Stomach smooth muscle (tissue), 2 donors: ENCODE data around the gene GUCY1A2.
"Not testable (repeated sequence)": the region's sequence is repeated elsewhere in the genome, so short reads cannot be mapped to it uniquely, and the experiment has no call there.

Experiments used
- H3K27ac ChIP-seq: one replicate; pipeline ENCODE4 v1.7.0; 2013; ENCODE audit warnings: mild to moderate bottlenecking, low read length, inconsistent platforms
- H3K27me3 ChIP-seq, 2 donors: one replicate each; pipeline ENCODE4 v1.7.0; 2013; ENCODE audit warnings: low read length in 2 of 2; ENCODE audit not compliant: insufficient read depth in 2 of 2, control insufficient read depth in 1 of 2
- H3K36me3 ChIP-seq, 2 donors: one replicate each; pipeline ENCODE4 v1.7.0; 2013; ENCODE audit warnings: low read length in 2 of 2; ENCODE audit not compliant: control insufficient read depth in 2 of 2, insufficient read depth in 2 of 2
- H3K4me1 ChIP-seq: one replicate; pipeline ENCODE4 v1.7.0; 2013; ENCODE audit warnings: low read length; ENCODE audit not compliant: control insufficient read depth, insufficient read depth
- H3K4me3 ChIP-seq, 2 donors: one replicate each; pipeline ENCODE4 v1.7.0; 2013; ENCODE audit warnings: low read length in 2 of 2
- H3K9ac ChIP-seq, 2 donors: one replicate each; pipeline ENCODE4 v1.7.0; 2013; ENCODE audit warnings: low read length in 2 of 2, mild to moderate bottlenecking in 1 of 2
- H3K9me3 ChIP-seq, 2 donors: one replicate each; pipeline ENCODE4 v1.7.0; 2013; ENCODE audit warnings: low read length in 2 of 2; ENCODE audit not compliant: control insufficient read depth in 2 of 2
- donor health status: healthy.
- donor health status: Pancreatic carcinoma.

GUCY1A2 gene

GRCh38 chr11:106939157-106939556 is 79.1 kb downstream of the GUCY1A2 start:
- no peak overlapping the region for H3K27ac ChIP-seq
- no peaks in the 10 kb centered on the region for H3K4me1 ChIP-seq
- no peak overlapping the region for H3K4me3 ChIP-seq
- no peak overlapping the region for H3K9ac ChIP-seq
- no peaks in the 10 kb centered on the region for H3K27me3 ChIP-seq
- H3K9me3 ChIP-seq, result no peaks in the 10 kb centered on the region
- no peaks in the 10 kb centered on the region for H3K36me3 ChIP-seq

GRCh38 chr11:106937111-106937510 is 81.2 kb downstream of the GUCY1A2 start:
- no peaks in the 10 kb centered on the region for H3K4me1 ChIP-seq
- no peaks in the 10 kb centered on the region for H3K9me3 ChIP-seq
- H3K27ac ChIP-seq, result no peak overlapping the region
- no peak overlapping the region for H3K4me3 ChIP-seq
- no peaks in the 10 kb centered on the region for H3K27me3 ChIP-seq
- H3K36me3 ChIP-seq, result no peaks in the 10 kb centered on the region
- no peak overlapping the region for H3K9ac ChIP-seq

GRCh38 chr11:106925245-106925644 is 93.0 kb downstream of the GUCY1A2 start:
- no peak overlapping the region for H3K4me3 ChIP-seq
- no peaks in the 10 kb centered on the region for H3K36me3 ChIP-seq
- H3K9ac ChIP-seq, result no peak overlapping the region
- H3K27me3 ChIP-seq, result no peaks in the 10 kb centered on the region
- no peaks in the 10 kb centered on the region for H3K4me1 ChIP-seq
- H3K27ac ChIP-seq, result no peak overlapping the region
- H3K9me3 ChIP-seq, result no peaks in the 10 kb centered on the region

GRCh38 chr11:106920899-106921509 is 97.3 kb downstream of the GUCY1A2 start:
- no peaks in the 10 kb centered on the region for H3K36me3 ChIP-seq

GRCh38 chr11:106917973-106918372 is 100.3 kb downstream of the GUCY1A2 start:
- Histone ChIP-seq H3K36me3 (no peaks in the 10 kb centered on the region), H3K9ac (no peak overlapping the region), H3K4me3 (no peak overlapping the region), H3K4me1 (no peaks in the 10 kb centered on the region), H3K27ac (no peak overlapping the region), H3K27me3 (no peaks in the 10 kb centered on the region), H3K9me3 (no peaks in the 10 kb centered on the region)

More at GRCh38 chr11:106920899-106921509, 97.3 kb downstream of the GUCY1A2 start:
- no peaks in the 10 kb centered on the region for H3K27me3 ChIP-seq
- no peaks in the 10 kb centered on the region for H3K4me1 ChIP-seq
- H3K9ac ChIP-seq, result no peak overlapping the region
- no peak overlapping the region for H3K27ac ChIP-seq
- H3K9me3 ChIP-seq, result no peaks in the 10 kb centered on the region
- no peak overlapping the region for H3K4me3 ChIP-seq

GRCh38 chr11:106914409-106914808 is 103.9 kb downstream of the GUCY1A2 start:
- no peaks in the 10 kb centered on the region for H3K4me1 ChIP-seq
- H3K9me3 ChIP-seq, result no peaks in the 10 kb centered on the region
- H3K27me3 ChIP-seq, result no peaks in the 10 kb centered on the region
- H3K9ac ChIP-seq, result no peak overlapping the region
- H3K27ac ChIP-seq, result no peak overlapping the region
- no peak overlapping the region for H3K4me3 ChIP-seq
- H3K36me3 ChIP-seq, result no peaks in the 10 kb centered on the region

- H3K9ac ChIP-seq, result no peak overlapping the region
- H3K27ac ChIP-seq, result no peak overlapping the region
- H3K4me3 ChIP-seq, result no peak overlapping the region
- H3K4me1 ChIP-seq, result no peaks in the 10 kb centered on the region
- H3K36me3 ChIP-seq, result no peaks in the 10 kb centered on the region
- H3K27me3 ChIP-seq, result no peaks in the 10 kb centered on the region
- no peaks in the 10 kb centered on the region for H3K9me3 ChIP-seq
Observed at GRCh38 chr11:106913141-106913540, 105.1 kb downstream of the GUCY1A2 start.

GRCh38 chr11:106904826-106905225 is 113.5 kb downstream of the GUCY1A2 start:
- H3K4me1 ChIP-seq, result no peaks in the 10 kb centered on the region
- H3K4me3 ChIP-seq, result no peak overlapping the region
- H3K36me3 ChIP-seq, result no peaks in the 10 kb centered on the region
- no peak overlapping the region for H3K27ac ChIP-seq
- no peaks in the 10 kb centered on the region for H3K9me3 ChIP-seq
- no peak overlapping the region for H3K9ac ChIP-seq
- no peaks in the 10 kb centered on the region for H3K27me3 ChIP-seq

- H3K4me1 ChIP-seq, result no peaks in the 10 kb centered on the region
- H3K9ac ChIP-seq, result no peak overlapping the region
- H3K27me3 ChIP-seq, result no peaks in the 10 kb centered on the region
- no peak overlapping the region for H3K27ac ChIP-seq
- H3K36me3 ChIP-seq, result no peaks in the 10 kb centered on the region
- H3K9me3 ChIP-seq, result no peaks in the 10 kb centered on the region
- H3K4me3 ChIP-seq, result no peak overlapping the region
Observed at GRCh38 chr11:106889718-106890117, 128.6 kb downstream of the GUCY1A2 start.

- H3K9ac ChIP-seq, result no peak overlapping the region
- H3K9me3 ChIP-seq, result no peaks in the 10 kb centered on the region
- H3K27ac ChIP-seq, result no peak overlapping the region
- no peaks in the 10 kb centered on the region for H3K4me1 ChIP-seq
- no peak overlapping the region for H3K4me3 ChIP-seq
- no peaks in the 10 kb centered on the region for H3K36me3 ChIP-seq
- H3K27me3 ChIP-seq, result no peaks in the 10 kb centered on the region
Observed at GRCh38 chr11:106888386-106888785, 129.9 kb downstream of the GUCY1A2 start.

GRCh38 chr11:106883693-106884092 is 134.6 kb downstream of the GUCY1A2 start:
- not testable (repeated sequence) for H3K27me3 ChIP-seq, H3K9ac ChIP-seq, H3K36me3 ChIP-seq

More at GRCh38 chr11:106883693-106884092, 134.6 kb downstream of the GUCY1A2 start:
- not testable (repeated sequence) for H3K27ac ChIP-seq, H3K4me1 ChIP-seq, H3K9me3 ChIP-seq, H3K4me3 ChIP-seq
